H9 (cell line): ENCODE measurements around the gene STKLD1. TPM values are rescaled to one million over a fixed set of nuclear protein-coding genes. Genes with fewer than 3 reads are reported as not detected.

ENCODE experiments used
- DNase-seq: peaks from one replicate; pipeline ENCODE4 v3.0.0-alpha.2; 2017
- H2AFZ ChIP-seq: one replicate; pipeline ENCODE4 v1.6.1; 2013; ENCODE audit warnings: mild to moderate bottlenecking, low read length, control low read depth, moderate library complexity
- H2AK5ac ChIP-seq: 2 replicates; pipeline ENCODE4 v1.6.1; 2013; ENCODE audit warnings: low read length, control low read depth, mixed read lengths; ENCODE audit not compliant: insufficient read length
- H2BK120ac ChIP-seq: one replicate; pipeline ENCODE4 v1.6.1; 2013; ENCODE audit warnings: low read depth, mild to moderate bottlenecking, low read length, control low read depth, inconsistent platforms; ENCODE audit not compliant: poor library complexity, severe bottlenecking
- H2BK12ac ChIP-seq: 2 replicates; pipeline ENCODE4 v1.6.1; 2013; ENCODE audit warnings: low read length, control low read depth, mixed read lengths, low read depth; ENCODE audit not compliant: insufficient read length
- H2BK15ac ChIP-seq: 2 replicates; pipeline ENCODE4 v1.6.1; 2013; ENCODE audit warnings: low read depth, low read length, control low read depth
- H2BK20ac ChIP-seq: one replicate; pipeline ENCODE4 v1.6.1; 2013; ENCODE audit warnings: low read depth, mild to moderate bottlenecking, low read length, control low read depth, inconsistent platforms; ENCODE audit not compliant: poor library complexity, severe bottlenecking
- H2BK5ac ChIP-seq: 2 replicates; pipeline ENCODE4 v1.6.1; 2013; ENCODE audit warnings: low read length, control low read depth, mixed read lengths; ENCODE audit not compliant: insufficient read length
- H3K14ac ChIP-seq: 2 replicates; pipeline ENCODE4 v1.6.1; 2013; ENCODE audit warnings: low read length, control low read depth; ENCODE audit not compliant: insufficient read depth
- H3K18ac ChIP-seq: 2 replicates; pipeline ENCODE4 v1.6.1; 2013; ENCODE audit warnings: low read depth, mild to moderate bottlenecking, mixed read lengths, low read length, control low read depth; ENCODE audit not compliant: insufficient read length
- H3K23ac ChIP-seq: 2 replicates; pipeline ENCODE4 v1.6.1; 2013; ENCODE audit warnings: low read length, control low read depth, mixed read lengths, low read depth; ENCODE audit not compliant: insufficient read length
- H3K23me2 ChIP-seq: 2 replicates; pipeline ENCODE4 v1.6.1; 2013; ENCODE audit warnings: low read depth, mild to moderate bottlenecking, mixed read lengths, low read length, control low read depth; ENCODE audit not compliant: insufficient read length, poor library complexity, severe bottlenecking
- H3K27ac ChIP-seq: 2 replicates; pipeline ENCODE4 v1.5.1; 2013; ENCODE audit warnings: low read length, control low read depth, mixed read lengths, low read depth; ENCODE audit not compliant: insufficient read length
- H3K27me3 ChIP-seq: 2 replicates; pipeline ENCODE4 v1.6.1; 2013; ENCODE audit warnings: low read length, control low read depth, inconsistent platforms; ENCODE audit not compliant: insufficient read depth
- H3K4ac ChIP-seq: 2 replicates; pipeline ENCODE4 v1.6.1; 2013; ENCODE audit warnings: low read depth, mild to moderate bottlenecking, control low read depth, inconsistent platforms, low read length, moderate library complexity
- H3K4me1 ChIP-seq: 2 replicates; pipeline ENCODE4 v1.6.1; 2013; ENCODE audit warnings: low read length, control low read depth, inconsistent platforms; ENCODE audit not compliant: insufficient read depth
- H3K4me2 ChIP-seq: 2 replicates; pipeline ENCODE4 v1.6.1; 2013; ENCODE audit warnings: low read length, control low read depth, mixed read lengths; ENCODE audit not compliant: insufficient read length, insufficient read depth
- H3K56ac ChIP-seq: 2 replicates; pipeline ENCODE4 v1.6.1; 2013; ENCODE audit warnings: low read depth, mild to moderate bottlenecking, mixed read lengths, low read length, control low read depth; ENCODE audit not compliant: insufficient read length
- H3K79me1 ChIP-seq: 2 replicates; pipeline ENCODE4 v1.6.1; 2013; ENCODE audit warnings: low read depth, mild to moderate bottlenecking, moderate library complexity, low read length, control low read depth, inconsistent platforms; ENCODE audit not compliant: insufficient read depth, poor library complexity, severe bottlenecking
- H3K79me2 ChIP-seq: 2 replicates; pipeline ENCODE4 v1.6.1; 2013; ENCODE audit warnings: low read length, control low read depth, inconsistent platforms; ENCODE audit not compliant: insufficient read depth
- H3K9ac ChIP-seq: 2 replicates; pipeline ENCODE4 v1.6.1; 2013; ENCODE audit warnings: low read length, control low read depth, mixed read lengths; ENCODE audit not compliant: insufficient read length; ENCODE audit errors: extremely low read depth
- H3K9me3 ChIP-seq: one replicate; pipeline ENCODE4 v1.6.1; 2013; ENCODE audit warnings: low read depth, low read length, inconsistent platforms; ENCODE audit not compliant: control insufficient read depth
- H3T11ph ChIP-seq: one replicate; pipeline ENCODE4 v1.6.1; 2013; ENCODE audit warnings: mild to moderate bottlenecking, low read length, control low read depth, inconsistent platforms
- H4K20me1 ChIP-seq: one replicate; pipeline ENCODE4 v1.6.1; 2013; ENCODE audit not compliant: control insufficient read depth, insufficient read length, insufficient read depth
- H4K5ac ChIP-seq: 2 replicates; pipeline ENCODE4 v1.6.1; 2013; ENCODE audit warnings: low read depth, mild to moderate bottlenecking, mixed read lengths, low read length, control low read depth; ENCODE audit not compliant: insufficient read length
- H4K8ac ChIP-seq: replicated peaks from 2 replicates; pipeline ENCODE4 v1.6.1; 2013; ENCODE audit warnings: low read length, control low read depth, mixed read lengths, low read depth; ENCODE audit not compliant: insufficient read length
- H4K91ac ChIP-seq: 2 replicates; pipeline ENCODE4 v1.6.1; 2013; ENCODE audit warnings: low read depth, mild to moderate bottlenecking, moderate library complexity, mixed read lengths, low read length, control low read depth; ENCODE audit not compliant: insufficient read length
- H3K27ac Mint-ChIP-seq, 3 experiments: 2 replicates in 2 of 3; 3 replicates in 1 of 3; pipeline ENCODE4 v1.8.0; 2020 to 2021; ENCODE audit warnings: mixed read lengths in 3 of 3, mild to moderate bottlenecking in 1 of 3, moderate library complexity in 1 of 3
- H3K27me3 Mint-ChIP-seq: 2 replicates; pipeline ENCODE4 v1.8.0; 2021; ENCODE audit warnings: low read depth, mild to moderate bottlenecking, moderate library complexity, mixed read lengths
- H3K36me3 Mint-ChIP-seq, 3 experiments: 2 replicates in 2 of 3; 3 replicates in 1 of 3; pipeline ENCODE4 v1.8.0; 2020 to 2021; ENCODE audit warnings: low read depth in 3 of 3, mixed read lengths in 3 of 3; ENCODE audit not compliant: insufficient read depth in 1 of 3
- H3K4me1 Mint-ChIP-seq, 2 experiments: 2 replicates each; pipeline ENCODE4 v1.8.0; 2020; ENCODE audit warnings: mixed read lengths in 2 of 2
- H3K4me3 Mint-ChIP-seq, 2 experiments: 2 replicates in 1 of 2; 3 replicates in 1 of 2; pipeline ENCODE4 v1.8.0; 2020 to 2021; ENCODE audit warnings: mild to moderate bottlenecking in 2 of 2, mixed read lengths in 2 of 2, moderate library complexity in 1 of 2
- H3K9me3 Mint-ChIP-seq, 2 experiments: 2 replicates in 1 of 2; 3 replicates in 1 of 2; pipeline ENCODE4 v1.8.0; 2020; ENCODE audit warnings: mild to moderate bottlenecking in 2 of 2, mixed read lengths in 2 of 2, moderate library complexity in 1 of 2
- WGBS: extraction: QIAGEN DNeasy Blood & Tissue Kit; methylation state at CpG from one replicate; pipeline ENCODE4 v1.1.7; 2013; ENCODE audit warnings: missing lambda C conversion rate, low lambda C conversion rate, mixed read lengths; ENCODE audit not compliant: insufficient read length; ENCODE audit errors: extremely low coverage; 5-methylcytosine and 5-hydroxymethylcytosine counted together
- total RNA-seq: library from RNA; stranded (reverse); gene quantifications from 2 replicates; pipeline ENCODE4 v1.2.1, GENCODE V29; 2021
- TF ChIP-seq, protein P1 (sequence below): fragments of 200-600 bp; sonication (generic); conservative IDR thresholded peaks from 3 replicates; pipeline ENCODE4 v1.8.0; 2021; ENCODE audit warnings: antibody characterized with exemption, mild to moderate bottlenecking

STKLD1 gene
- total RNA-seq, 1 experiment from 2014 or later = 0.57 TPM

DNA sequence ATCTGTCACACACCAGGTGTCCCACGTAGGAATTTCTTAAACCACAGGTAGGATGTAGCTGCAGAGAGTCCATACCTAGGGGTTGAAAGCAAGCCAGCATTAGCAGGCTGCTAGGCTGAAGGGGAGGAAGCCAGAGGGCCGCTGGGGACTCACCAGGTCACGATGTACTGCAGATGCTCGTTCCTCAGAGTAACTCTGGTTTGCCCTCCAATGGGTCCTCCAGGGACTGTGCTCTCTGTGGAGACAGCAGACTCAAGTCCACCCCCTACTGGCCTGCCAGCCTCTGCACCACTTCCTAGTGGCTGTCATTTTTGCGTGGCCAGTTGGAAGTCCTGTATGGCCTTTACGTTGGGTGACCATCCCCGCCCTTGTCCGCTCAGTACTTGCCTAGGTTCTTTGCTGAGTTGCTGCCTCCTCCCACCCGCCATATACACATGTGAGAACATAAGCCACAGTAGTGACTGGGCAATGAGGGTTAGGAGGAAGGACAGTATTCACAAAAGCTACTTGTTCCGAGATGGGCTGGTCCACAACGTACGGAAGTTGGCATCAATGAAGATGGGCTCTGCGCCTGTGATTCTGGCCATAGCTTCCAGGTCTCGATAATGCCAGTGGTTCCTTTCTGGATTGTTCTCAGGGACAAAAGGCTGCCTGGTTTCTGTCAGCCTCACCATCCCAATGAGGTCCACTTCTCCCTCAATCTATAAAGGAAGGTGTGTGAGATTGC lies 24.1 kb upstream of the STKLD1 start:
- Histone ChIP-seq H2AK5ac (no peak overlapping the region), H3K4me2 (no peak overlapping the region), H2BK120ac (no peak overlapping the region), H2AFZ (no peak overlapping the region), H4K91ac (no peak overlapping the region), H3K23ac (no peak overlapping the region), H3K27ac (no peak overlapping the region), H3K79me1 (no peaks in the 10 kb centered on the region), H4K20me1 (no peaks in the 10 kb centered on the region), H2BK15ac (no peak overlapping the region), H2BK5ac (no peak overlapping the region), H3K9me3 (no peaks in the 10 kb centered on the region), H4K8ac (no peak overlapping the region), H3K79me2 (peaks cover 7% of the 10 kb centered on the region; the same call in 1 of the 2 replicates), H3K18ac (no peak overlapping the region), H3K4ac (no peak overlapping the region), H3K14ac (no peak overlapping the region), H3K9ac (no peak overlapping the region), H3T11ph (no peak overlapping the region), H3K4me1 (no peaks in the 10 kb centered on the region; the same call in 1 of the 2 replicates), H3K27me3 (no peaks in the 10 kb centered on the region), H2BK12ac (no peak overlapping the region), H2BK20ac (no peak overlapping the region), H3K23me2 (peaks cover 10% of the 10 kb centered on the region), H4K5ac (no peak overlapping the region), H3K56ac (no peak overlapping the region)
- peak overlapping the region in 2 of 3 experiments; percentile 61 to 80; a peak in 2 of 7 replicates for H3K27ac Mint-ChIP-seq
- H3K36me3 Mint-ChIP-seq = peaks cover 41 to 55% (median 50%) of the 10 kb centered on the region in 3 experiments
- TF ChIP-seq, protein P1, sequence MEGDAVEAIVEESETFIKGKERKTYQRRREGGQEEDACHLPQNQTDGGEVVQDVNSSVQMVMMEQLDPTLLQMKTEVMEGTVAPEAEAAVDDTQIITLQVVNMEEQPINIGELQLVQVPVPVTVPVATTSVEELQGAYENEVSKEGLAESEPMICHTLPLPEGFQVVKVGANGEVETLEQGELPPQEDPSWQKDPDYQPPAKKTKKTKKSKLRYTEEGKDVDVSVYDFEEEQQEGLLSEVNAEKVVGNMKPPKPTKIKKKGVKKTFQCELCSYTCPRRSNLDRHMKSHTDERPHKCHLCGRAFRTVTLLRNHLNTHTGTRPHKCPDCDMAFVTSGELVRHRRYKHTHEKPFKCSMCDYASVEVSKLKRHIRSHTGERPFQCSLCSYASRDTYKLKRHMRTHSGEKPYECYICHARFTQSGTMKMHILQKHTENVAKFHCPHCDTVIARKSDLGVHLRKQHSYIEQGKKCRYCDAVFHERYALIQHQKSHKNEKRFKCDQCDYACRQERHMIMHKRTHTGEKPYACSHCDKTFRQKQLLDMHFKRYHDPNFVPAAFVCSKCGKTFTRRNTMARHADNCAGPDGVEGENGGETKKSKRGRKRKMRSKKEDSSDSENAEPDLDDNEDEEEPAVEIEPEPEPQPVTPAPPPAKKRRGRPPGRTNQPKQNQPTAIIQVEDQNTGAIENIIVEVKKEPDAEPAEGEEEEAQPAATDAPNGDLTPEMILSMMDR = peak; percentile 74
- peaks cover 0 to 3% of the 10 kb centered on the region in 2 experiments; a peak in 1 of 5 replicates for H3K9me3 Mint-ChIP-seq
- H3K4me1 Mint-ChIP-seq = peaks cover 16 to 27% of the 10 kb centered on the region in 2 experiments
- peak; percentile 93 for DNase-seq
- no peaks in the 10 kb centered on the region for H3K27me3 Mint-ChIP-seq
- H3K4me3 Mint-ChIP-seq = no peak overlapping the region
- no CpG with 5 or more reads among the region's 14 CpGs for WGBS
